ENCODE data around the gene MAP4K5.

DNA sequence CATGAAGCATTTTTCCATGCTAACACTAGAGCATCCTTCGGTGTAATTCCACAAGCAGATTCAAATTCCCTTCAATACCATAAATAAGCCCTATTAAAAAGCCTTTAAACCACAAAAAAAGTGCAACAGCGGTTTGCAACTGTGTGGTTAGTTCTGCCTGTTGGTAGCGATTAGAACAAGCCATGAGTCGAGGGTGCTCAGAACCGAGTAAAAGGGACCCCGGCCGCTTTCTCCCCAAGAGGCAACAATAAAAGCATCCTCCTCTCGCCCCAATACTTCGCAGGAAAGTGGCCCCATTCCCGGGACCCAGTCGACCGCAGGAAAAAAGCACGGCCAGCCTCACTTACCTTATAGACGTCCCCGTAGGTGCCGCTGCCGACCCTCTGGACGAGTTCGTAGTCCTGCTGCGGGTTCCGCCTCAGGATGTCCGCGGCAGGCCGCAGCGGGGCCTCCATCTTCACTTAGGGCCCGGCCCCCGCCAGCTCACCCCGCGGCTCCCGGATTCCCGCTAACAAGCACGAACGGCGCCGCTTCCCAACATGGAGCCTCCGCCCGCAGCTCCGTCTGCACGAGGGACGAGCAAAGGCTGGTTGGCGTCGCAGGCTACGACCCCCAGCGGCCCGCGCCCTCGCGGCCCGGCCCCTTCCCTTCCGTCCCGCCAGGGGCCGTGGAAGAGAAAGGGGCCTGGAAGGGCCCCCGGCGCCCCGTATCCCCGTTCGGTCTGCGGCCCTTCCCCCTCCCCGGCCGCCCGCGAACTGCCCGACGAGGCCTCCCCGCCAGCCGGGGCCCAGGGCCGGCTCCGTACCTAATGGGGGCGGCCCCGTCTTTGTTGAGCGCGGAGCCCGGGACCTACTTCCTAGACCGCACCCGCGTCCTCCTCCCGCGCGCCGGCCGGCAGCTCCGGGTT, 521 bp downstream of the MAP4K5 start:
- TF ChIP-seq, protein P1, sequence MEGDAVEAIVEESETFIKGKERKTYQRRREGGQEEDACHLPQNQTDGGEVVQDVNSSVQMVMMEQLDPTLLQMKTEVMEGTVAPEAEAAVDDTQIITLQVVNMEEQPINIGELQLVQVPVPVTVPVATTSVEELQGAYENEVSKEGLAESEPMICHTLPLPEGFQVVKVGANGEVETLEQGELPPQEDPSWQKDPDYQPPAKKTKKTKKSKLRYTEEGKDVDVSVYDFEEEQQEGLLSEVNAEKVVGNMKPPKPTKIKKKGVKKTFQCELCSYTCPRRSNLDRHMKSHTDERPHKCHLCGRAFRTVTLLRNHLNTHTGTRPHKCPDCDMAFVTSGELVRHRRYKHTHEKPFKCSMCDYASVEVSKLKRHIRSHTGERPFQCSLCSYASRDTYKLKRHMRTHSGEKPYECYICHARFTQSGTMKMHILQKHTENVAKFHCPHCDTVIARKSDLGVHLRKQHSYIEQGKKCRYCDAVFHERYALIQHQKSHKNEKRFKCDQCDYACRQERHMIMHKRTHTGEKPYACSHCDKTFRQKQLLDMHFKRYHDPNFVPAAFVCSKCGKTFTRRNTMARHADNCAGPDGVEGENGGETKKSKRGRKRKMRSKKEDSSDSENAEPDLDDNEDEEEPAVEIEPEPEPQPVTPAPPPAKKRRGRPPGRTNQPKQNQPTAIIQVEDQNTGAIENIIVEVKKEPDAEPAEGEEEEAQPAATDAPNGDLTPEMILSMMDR (IDR thresholded peaks at IDR 0.05): no peak
- TF ChIP-seq, protein P2, sequence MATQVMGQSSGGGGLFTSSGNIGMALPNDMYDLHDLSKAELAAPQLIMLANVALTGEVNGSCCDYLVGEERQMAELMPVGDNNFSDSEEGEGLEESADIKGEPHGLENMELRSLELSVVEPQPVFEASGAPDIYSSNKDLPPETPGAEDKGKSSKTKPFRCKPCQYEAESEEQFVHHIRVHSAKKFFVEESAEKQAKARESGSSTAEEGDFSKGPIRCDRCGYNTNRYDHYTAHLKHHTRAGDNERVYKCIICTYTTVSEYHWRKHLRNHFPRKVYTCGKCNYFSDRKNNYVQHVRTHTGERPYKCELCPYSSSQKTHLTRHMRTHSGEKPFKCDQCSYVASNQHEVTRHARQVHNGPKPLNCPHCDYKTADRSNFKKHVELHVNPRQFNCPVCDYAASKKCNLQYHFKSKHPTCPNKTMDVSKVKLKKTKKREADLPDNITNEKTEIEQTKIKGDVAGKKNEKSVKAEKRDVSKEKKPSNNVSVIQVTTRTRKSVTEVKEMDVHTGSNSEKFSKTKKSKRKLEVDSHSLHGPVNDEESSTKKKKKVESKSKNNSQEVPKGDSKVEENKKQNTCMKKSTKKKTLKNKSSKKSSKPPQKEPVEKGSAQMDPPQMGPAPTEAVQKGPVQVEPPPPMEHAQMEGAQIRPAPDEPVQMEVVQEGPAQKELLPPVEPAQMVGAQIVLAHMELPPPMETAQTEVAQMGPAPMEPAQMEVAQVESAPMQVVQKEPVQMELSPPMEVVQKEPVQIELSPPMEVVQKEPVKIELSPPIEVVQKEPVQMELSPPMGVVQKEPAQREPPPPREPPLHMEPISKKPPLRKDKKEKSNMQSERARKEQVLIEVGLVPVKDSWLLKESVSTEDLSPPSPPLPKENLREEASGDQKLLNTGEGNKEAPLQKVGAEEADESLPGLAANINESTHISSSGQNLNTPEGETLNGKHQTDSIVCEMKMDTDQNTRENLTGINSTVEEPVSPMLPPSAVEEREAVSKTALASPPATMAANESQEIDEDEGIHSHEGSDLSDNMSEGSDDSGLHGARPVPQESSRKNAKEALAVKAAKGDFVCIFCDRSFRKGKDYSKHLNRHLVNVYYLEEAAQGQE (IDR thresholded peaks at IDR 0.05; ENCODE audit: insufficient read depth in 1 of 2, low read depth in 2 of 2, low read length in 1 of 2): no peak

Measured in Panc1 (cell line).